IPS-20b (cell line): Measurements from ENCODE around the gene GNGT1.

Experiments
- H3K27ac ChIP-seq: one replicate; pipeline ENCODE4 v1.5.1; 2013; ENCODE audit warnings: low read length
- H3K27me3 ChIP-seq: 2 replicates; pipeline ENCODE4 v1.6.1; 2013; ENCODE audit warnings: mild to moderate bottlenecking, low read length, inconsistent platforms; ENCODE audit not compliant: insufficient read depth
- H3K36me3 ChIP-seq: 2 replicates; pipeline ENCODE4 v1.6.1; 2013; ENCODE audit warnings: low read depth, mild to moderate bottlenecking, inconsistent platforms, low read length, moderate library complexity; ENCODE audit not compliant: insufficient read depth
- H3K4me1 ChIP-seq: 2 replicates; pipeline ENCODE4 v1.6.1; 2013; ENCODE audit warnings: mild to moderate bottlenecking, control low read depth, inconsistent platforms, low read length, moderate library complexity; ENCODE audit not compliant: insufficient read depth
- H3K4me3 ChIP-seq: 2 replicates; pipeline ENCODE4 v1.5.1; 2013; ENCODE audit warnings: mild to moderate bottlenecking, low read length, inconsistent platforms
- H3K9ac ChIP-seq: 2 replicates; pipeline ENCODE4 v1.6.1; 2013; ENCODE audit warnings: low read depth, mild to moderate bottlenecking, inconsistent platforms, low read length, moderate library complexity
- H3K9me3 ChIP-seq: 2 replicates; pipeline ENCODE4 v1.6.1; 2013; ENCODE audit warnings: mild to moderate bottlenecking, low read depth, low read length, inconsistent platforms; ENCODE audit not compliant: insufficient read depth

Gene GNGT1

DNA sequence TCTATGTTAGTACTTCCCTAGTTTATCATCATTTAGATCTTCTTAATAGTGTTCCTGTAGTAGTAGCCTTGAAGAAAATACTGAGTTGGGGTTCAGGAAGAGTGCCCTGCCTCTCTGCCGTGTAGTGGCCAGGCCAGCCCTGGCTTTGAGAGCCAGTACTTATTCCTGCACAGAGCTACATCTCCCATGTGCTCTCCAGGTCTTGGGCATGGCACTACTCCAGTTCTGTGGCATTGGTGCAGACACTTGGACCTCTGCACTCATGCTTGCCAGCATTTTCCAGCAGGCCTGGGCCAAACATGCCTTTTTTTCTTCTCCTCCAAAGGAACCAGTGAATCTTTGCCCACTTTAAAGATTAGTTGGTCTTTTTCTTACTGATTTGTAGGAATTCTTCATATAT lies 20.4 kb downstream of the GNGT1 start:
- Histone ChIP-seq H3K4me1 (peaks cover 5% of the 10 kb centered on the region; the same call in 1 of the 2 replicates), H3K36me3 (no peaks in the 10 kb centered on the region), H3K27me3 (peaks cover 8% of the 10 kb centered on the region; the same call in 1 of the 2 replicates), H3K27ac (no peak overlapping the region), H3K9me3 (no peaks in the 10 kb centered on the region), H3K9ac (no peak overlapping the region), H3K4me3 (no peak overlapping the region)

DNA sequence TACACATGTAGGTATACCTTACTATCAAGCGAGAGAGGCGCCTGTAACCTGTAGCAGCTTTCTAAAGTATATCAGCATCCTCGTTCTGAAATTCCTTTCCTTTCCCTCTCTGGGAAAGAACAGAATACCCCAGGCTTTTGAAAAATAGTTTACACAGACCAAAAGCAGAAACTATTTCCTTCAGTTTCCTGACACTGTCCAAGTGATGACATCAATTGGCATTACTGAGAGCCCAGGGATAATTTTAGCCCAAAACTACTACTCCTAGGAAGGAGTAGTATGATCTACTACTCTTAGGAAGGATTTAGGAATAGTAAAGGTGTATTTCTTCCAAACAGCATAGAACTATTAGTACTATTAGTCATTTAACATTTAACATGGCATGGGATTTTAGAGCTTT lies 21.2 kb downstream of the GNGT1 start:
- Histone ChIP-seq H3K27ac (no peak overlapping the region), H3K4me3 (no peak overlapping the region), H3K9ac (no peak overlapping the region), H3K4me1 (no peaks in the 10 kb centered on the region), H3K9me3 (no peaks in the 10 kb centered on the region), H3K36me3 (no peaks in the 10 kb centered on the region), H3K27me3 (peaks cover 2% of the 10 kb centered on the region; the same call in 1 of the 2 replicates)

DNA sequence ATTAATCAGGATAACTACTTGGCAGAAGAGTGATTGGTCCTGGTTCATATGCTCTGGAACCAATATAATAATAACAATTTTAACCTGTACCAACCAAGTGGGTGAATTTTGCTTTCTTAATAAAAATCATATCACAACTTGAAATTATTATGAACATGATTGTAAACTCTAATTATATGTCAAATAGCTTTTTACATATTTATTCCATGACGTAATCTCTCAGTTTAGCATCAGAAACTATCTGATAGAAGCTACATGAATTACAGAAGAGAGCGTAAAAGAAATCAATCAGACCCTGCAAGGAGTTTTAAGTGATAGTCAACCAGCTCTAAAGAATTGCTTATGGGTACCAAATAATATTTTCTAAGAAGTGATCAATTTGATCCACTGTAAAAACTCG lies 25.3 kb downstream of the GNGT1 start:
- H3K4me1 ChIP-seq, result no peaks in the 10 kb centered on the region
- no peak overlapping the region for H3K27ac ChIP-seq
- no peaks in the 10 kb centered on the region for H3K36me3 ChIP-seq
- no peak overlapping the region for H3K9ac ChIP-seq
- no peaks in the 10 kb centered on the region for H3K27me3 ChIP-seq
- H3K9me3 ChIP-seq, result no peaks in the 10 kb centered on the region
- H3K4me3 ChIP-seq, result no peak overlapping the region

DNA sequence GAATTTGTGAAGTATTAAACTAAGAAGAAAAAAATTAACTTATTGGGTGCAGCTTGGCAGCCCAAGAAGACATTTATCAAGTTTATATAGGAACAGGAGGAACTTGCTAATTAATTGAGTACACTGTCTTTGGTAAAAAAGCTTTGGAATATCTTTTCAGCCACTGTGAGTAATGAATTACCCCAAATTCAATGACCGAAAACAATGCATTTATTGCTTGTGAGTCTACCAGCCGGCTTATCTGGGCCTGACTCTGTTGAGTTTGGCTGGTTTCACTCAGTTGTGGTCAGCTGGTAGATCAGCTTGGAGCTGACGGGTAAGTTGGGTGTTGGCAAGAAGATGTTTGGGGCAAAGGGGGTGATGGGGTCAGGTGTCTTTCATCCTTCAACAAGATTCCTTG lies 26.8 kb downstream of the GNGT1 start:
- Histone ChIP-seq H3K27ac (no peak overlapping the region), H3K4me1 (no peaks in the 10 kb centered on the region), H3K36me3 (no peaks in the 10 kb centered on the region), H3K27me3 (no peaks in the 10 kb centered on the region), H3K4me3 (no peak overlapping the region), H3K9ac (no peak overlapping the region), H3K9me3 (no peaks in the 10 kb centered on the region)

DNA sequence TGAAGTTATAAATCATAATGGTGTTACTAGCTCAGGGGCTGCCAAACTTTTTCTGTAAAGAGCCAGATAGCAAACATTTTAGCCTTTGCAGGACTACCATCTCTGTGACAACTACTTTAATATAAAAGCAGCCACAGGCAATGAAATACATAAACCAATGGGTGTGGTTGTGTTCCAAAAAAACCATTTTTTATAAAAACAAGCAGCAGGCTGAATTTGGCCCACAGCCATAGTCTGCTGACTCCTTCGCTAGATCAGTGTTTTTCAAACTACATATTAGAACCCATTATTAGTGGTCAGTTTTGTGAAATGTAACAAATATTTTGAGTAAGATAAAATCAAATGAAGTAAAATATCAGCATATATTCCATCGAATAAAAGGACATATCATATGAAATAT lies 28.7 kb downstream of the GNGT1 start:
- H3K27me3 ChIP-seq, result no peaks in the 10 kb centered on the region
- no peak overlapping the region for H3K27ac ChIP-seq
- no peaks in the 10 kb centered on the region for H3K9me3 ChIP-seq
- H3K4me3 ChIP-seq, result no peak overlapping the region
- no peaks in the 10 kb centered on the region for H3K36me3 ChIP-seq
- no peak overlapping the region for H3K9ac ChIP-seq
- H3K4me1 ChIP-seq, result no peaks in the 10 kb centered on the region

DNA sequence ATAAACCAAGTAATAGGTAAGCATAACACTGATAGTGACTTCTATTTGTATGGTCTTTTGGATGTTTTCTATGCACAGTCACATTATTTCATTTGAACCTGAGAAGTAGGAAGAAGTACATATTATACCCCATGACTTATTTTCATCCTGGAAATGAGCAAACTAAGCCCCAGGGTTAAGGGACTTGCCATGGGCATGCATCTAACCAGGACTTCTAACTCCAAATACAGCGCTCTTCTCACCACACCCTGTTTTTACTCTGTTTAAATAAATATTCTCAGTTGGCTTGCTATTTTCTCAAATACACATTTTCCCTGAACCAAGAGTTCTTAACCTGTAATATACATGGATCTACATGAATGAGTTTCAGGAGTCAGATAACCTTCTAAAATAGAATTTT lies 31.5 kb downstream of the GNGT1 start:
- H3K27me3 ChIP-seq, result no peaks in the 10 kb centered on the region
- H3K4me1 ChIP-seq, result no peaks in the 10 kb centered on the region
- no peaks in the 10 kb centered on the region for H3K36me3 ChIP-seq
- no peak overlapping the region for H3K4me3 ChIP-seq
- H3K27ac ChIP-seq, result no peak overlapping the region
- H3K9ac ChIP-seq, result no peak overlapping the region
- no peaks in the 10 kb centered on the region for H3K9me3 ChIP-seq

DNA sequence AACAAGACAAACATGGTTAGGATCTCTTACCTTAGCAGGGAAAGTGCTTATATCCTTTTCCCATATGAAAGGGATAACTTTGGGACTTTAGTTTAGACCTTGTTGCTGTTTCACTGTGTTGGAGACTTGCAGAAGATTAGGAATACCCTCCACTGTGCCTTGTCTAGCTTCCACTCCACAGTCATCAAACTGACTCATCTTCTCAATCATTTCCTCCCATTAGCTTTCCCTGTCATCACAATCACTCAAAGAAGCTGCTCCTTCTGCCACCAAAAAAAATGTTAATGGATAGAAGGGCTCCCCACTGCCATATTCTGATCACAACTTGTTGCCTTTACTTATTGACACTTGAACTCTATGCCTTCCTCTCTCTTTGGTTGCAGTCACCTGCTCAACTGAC lies 31.9 kb downstream of the GNGT1 start:
- H3K36me3 ChIP-seq, result no peaks in the 10 kb centered on the region
- H3K9ac ChIP-seq, result no peak overlapping the region
- H3K27me3 ChIP-seq, result no peaks in the 10 kb centered on the region
- H3K4me3 ChIP-seq, result no peak overlapping the region
- no peaks in the 10 kb centered on the region for H3K4me1 ChIP-seq
- no peaks in the 10 kb centered on the region for H3K9me3 ChIP-seq
- H3K27ac ChIP-seq, result no peak overlapping the region

DNA sequence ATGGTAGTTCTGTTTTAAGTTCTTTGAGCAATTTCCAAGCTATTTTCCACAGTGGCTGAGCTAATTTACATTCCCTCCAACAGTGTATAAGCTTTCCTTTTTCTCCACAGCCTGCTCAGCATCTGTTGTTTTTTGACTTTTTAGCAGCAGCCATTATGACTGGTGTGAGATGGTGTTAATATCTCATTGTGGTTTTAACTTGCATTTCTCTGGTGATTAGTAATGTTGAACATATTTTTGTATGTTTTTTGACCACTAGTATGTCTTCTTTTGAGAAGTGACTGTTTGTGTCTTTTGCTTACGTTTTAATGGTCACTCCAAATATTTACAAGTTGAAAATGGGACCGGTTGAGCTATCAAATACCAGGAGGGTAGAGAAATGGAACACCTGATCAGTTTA lies 35.6 kb downstream of the GNGT1 start:
- no peaks in the 10 kb centered on the region for H3K27me3 ChIP-seq
- H3K4me3 ChIP-seq, result no peak overlapping the region
- H3K9ac ChIP-seq, result no peak overlapping the region
- H3K4me1 ChIP-seq, result no peaks in the 10 kb centered on the region
- H3K27ac ChIP-seq, result no peak overlapping the region
- H3K9me3 ChIP-seq, result no peaks in the 10 kb centered on the region
- no peaks in the 10 kb centered on the region for H3K36me3 ChIP-seq

DNA sequence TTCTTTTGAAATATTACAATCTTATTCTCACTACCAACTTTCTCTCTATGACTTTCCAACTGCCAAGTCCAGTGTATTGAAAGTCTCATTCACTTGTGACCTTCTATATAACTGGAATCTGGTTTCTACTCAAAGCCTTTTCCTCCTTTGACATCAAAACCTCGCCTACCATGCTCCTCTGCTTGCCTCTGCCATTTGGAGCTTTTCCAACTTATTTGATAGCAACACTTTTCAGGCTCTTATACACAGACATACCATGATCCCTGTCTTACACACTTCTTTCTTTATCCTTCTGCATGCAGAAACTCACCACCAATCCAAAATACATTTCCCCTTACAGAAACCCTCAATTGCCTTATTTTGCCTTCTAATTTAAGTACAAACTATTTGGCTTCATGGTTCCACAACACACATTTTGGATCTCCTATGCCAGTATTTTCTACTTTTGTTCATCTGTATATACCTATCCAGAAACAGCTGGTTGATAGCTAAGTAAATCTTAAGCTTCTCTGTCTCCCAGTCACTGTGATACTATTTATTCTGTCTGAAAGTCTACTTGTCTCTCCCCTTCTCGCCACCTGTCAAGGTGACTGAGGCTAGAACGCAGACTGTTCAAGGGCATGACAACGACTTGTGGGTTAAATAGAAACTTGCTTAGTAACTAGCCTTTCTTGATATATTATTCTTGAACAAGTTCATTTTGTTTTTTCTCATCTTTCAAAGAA lies 37.6 kb downstream of the GNGT1 start:
- Histone ChIP-seq H3K9ac (no peak overlapping the region), H3K36me3 (no peaks in the 10 kb centered on the region), H3K27me3 (no peaks in the 10 kb centered on the region), H3K4me1 (no peaks in the 10 kb centered on the region), H3K4me3 (no peak overlapping the region), H3K9me3 (no peaks in the 10 kb centered on the region), H3K27ac (no peak overlapping the region)

DNA sequence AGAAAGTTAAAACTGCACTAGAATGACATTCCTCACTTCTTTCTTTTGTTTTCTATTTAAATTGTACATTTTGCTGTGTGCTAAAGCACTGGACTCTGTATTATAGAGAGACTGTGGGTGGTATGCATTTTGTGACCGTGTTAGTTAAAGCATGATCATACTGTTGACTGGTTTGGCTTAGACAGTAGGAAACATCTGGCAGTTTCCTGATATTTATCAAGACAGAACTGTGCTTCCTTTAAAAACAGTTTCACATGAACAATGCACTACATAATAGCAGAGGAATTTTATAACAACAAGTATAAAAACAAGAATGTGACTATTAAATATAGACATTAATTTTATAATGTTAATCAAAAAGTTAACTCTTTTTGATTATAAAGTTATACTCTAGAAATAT lies 38.3 kb downstream of the GNGT1 start:
- Histone ChIP-seq H3K9ac (no peak overlapping the region), H3K4me3 (no peak overlapping the region), H3K4me1 (no peaks in the 10 kb centered on the region), H3K27ac (no peak overlapping the region), H3K36me3 (no peaks in the 10 kb centered on the region), H3K9me3 (no peaks in the 10 kb centered on the region), H3K27me3 (no peaks in the 10 kb centered on the region)

DNA sequence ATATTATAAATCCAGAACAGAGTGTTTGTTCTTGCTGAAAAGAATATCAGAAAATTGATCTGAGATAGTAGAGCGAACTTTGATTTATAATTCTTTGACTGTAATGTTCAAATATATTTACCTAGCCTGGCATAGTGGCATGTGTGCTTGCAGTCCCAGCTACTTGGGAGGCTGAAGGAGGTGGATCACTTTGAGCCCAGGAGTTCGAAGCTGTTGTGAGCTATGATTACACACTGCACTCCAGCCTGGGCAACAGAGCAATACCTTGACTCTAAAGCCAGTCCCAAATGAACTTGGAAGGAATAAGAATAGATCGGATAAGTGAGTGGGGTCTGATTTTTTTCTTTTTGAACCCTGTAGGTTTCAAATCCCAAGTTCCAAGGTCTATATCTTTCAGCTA lies 38.7 kb downstream of the GNGT1 start:
- H3K4me1 ChIP-seq, result no peaks in the 10 kb centered on the region

DNA sequence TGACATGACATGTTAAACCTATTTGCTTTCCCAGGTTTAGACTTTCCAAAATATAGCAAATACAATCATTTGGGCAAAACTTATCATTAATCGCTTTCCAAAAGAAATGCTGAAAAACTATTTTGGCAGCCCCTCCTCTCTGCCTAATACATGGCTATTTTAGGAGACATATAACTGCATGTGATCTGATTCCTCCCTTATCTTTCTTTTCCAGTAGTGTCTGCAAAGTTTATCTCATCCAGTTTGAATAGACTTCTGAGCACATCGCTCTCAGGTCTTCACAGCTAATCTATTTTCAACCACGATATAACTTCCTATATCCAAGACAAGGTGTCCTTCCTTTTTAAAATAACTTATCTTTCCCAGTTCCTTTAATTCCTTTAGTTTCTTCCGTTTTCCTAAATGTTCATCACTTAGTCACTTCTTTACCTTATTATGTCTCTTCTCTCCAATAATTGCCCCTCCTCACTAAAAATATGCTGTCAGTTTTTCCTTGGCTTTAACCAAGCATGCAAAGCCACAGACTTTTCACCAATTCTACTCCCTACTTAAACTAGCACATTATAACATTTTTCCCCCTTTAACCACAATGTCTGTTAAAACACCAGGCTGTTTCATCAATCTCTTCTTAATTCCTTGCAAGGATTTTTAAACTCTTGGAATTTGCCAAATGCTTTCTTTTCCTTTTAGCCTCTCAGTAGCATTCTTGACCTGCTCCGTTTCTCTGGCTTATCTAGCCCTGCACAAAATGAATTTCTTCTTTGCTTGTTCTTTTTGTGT lies 39.6 kb downstream of the GNGT1 start:
- Histone ChIP-seq H3K9me3 (no peaks in the 10 kb centered on the region), H3K4me3 (no peak overlapping the region), H3K27me3 (no peaks in the 10 kb centered on the region), H3K36me3 (no peaks in the 10 kb centered on the region), H3K27ac (no peak overlapping the region), H3K4me1 (no peaks in the 10 kb centered on the region), H3K9ac (no peak overlapping the region)

More for the DNA sequence above, 38.7 kb downstream of the GNGT1 start:
- H3K27me3 ChIP-seq, result no peaks in the 10 kb centered on the region
- H3K9me3 ChIP-seq, result no peaks in the 10 kb centered on the region
- no peak overlapping the region for H3K27ac ChIP-seq
- no peak overlapping the region for H3K4me3 ChIP-seq
- H3K36me3 ChIP-seq, result no peaks in the 10 kb centered on the region
- no peak overlapping the region for H3K9ac ChIP-seq
